Uterus (tissue), 2 donors: ENCODE measurements around the gene C2orf92.

Source experiments
- POLR2A ChIP-seq, 2 donors: fragments of 450-650 bp; IDR thresholded peaks; one replicate each; pipeline ENCODE4 v1.6.1; 2016; ENCODE audit warnings: antibody characterized with exemption in 2 of 2, mild to moderate bottlenecking in 1 of 2, moderate library complexity in 1 of 2
- TF ChIP-seq, protein P1 (sequence below), 4 experiments: fragments of 200-600 bp in 2 of 4; fragments of 450-650 bp in 2 of 4; sonication (generic) in 2 of 4; IDR thresholded peaks; one replicate each; pipeline ENCODE4 v1.5.1; 2016 to 2019; ENCODE audit warnings: antibody characterized with exemption in 4 of 4, mild to moderate bottlenecking in 2 of 4, moderate library complexity in 1 of 4

DNA sequence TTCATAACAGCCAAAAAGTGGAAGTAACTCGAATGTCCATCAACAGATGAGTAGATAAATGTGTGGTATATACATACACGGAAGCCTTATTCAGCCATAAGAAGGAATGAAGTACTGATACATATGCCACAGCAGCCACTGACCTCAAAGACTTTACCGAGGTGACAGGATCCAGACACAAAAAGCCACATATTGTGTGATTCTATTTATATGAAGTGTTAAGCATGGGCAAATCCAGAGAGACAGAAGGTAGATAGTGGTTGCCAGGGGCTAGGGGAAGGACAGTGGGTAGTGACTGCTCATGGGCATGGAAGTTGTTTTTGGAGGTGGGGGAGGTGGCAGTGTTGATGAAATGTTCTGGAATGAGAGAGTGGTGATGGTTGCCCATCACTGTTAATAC is 77.8 kb downstream of the C2orf92 start:
- TF ChIP-seq, protein P1, sequence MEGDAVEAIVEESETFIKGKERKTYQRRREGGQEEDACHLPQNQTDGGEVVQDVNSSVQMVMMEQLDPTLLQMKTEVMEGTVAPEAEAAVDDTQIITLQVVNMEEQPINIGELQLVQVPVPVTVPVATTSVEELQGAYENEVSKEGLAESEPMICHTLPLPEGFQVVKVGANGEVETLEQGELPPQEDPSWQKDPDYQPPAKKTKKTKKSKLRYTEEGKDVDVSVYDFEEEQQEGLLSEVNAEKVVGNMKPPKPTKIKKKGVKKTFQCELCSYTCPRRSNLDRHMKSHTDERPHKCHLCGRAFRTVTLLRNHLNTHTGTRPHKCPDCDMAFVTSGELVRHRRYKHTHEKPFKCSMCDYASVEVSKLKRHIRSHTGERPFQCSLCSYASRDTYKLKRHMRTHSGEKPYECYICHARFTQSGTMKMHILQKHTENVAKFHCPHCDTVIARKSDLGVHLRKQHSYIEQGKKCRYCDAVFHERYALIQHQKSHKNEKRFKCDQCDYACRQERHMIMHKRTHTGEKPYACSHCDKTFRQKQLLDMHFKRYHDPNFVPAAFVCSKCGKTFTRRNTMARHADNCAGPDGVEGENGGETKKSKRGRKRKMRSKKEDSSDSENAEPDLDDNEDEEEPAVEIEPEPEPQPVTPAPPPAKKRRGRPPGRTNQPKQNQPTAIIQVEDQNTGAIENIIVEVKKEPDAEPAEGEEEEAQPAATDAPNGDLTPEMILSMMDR (IDR thresholded peaks at IDR 0.05) = no peak
- no peak for TF ChIP-seq POLR2A (IDR thresholded peaks at IDR 0.05)
